Stimulated activated memory B cell treated with anti-CD40 and anti-IgM and Interleukin-4, amounts not matched to agents 10 μg/mL and 1 μg/mL and 100 μg/mL, for 72 hours (primary cell): Measurements from ENCODE around the gene ZMYND8.
"Not testable (repeated sequence)": the region's sequence is repeated elsewhere in the genome, so short reads cannot be mapped to it uniquely, and the experiment has no call there.

Source experiments
- ATAC-seq: fragments of 150-1000 bp; cut with Tn5 transposase; 2 replicates; pipeline ENCODE4 v1.10.0; 2021
- H3K27ac Mint-ChIP-seq: one replicate; pipeline ENCODE4 v1.8.0; 2022; ENCODE audit warnings: mild to moderate bottlenecking, mixed read lengths
- H3K27me3 Mint-ChIP-seq: one replicate; pipeline ENCODE4 v1.8.0; 2022; ENCODE audit warnings: mixed read lengths
- H3K36me3 Mint-ChIP-seq: one replicate; pipeline ENCODE4 v1.8.0; 2022; ENCODE audit warnings: mixed read lengths
- H3K4me1 Mint-ChIP-seq: one replicate; pipeline ENCODE4 v1.8.0; 2022; ENCODE audit warnings: mixed read lengths
- H3K4me3 Mint-ChIP-seq: one replicate; pipeline ENCODE4 v1.8.0; 2022; ENCODE audit warnings: mild to moderate bottlenecking, moderate library complexity, mixed read lengths
- H3K9me3 Mint-ChIP-seq: one replicate; pipeline ENCODE4 v1.8.0; 2022; ENCODE audit warnings: mixed read lengths

ZMYND8 gene

DNA sequence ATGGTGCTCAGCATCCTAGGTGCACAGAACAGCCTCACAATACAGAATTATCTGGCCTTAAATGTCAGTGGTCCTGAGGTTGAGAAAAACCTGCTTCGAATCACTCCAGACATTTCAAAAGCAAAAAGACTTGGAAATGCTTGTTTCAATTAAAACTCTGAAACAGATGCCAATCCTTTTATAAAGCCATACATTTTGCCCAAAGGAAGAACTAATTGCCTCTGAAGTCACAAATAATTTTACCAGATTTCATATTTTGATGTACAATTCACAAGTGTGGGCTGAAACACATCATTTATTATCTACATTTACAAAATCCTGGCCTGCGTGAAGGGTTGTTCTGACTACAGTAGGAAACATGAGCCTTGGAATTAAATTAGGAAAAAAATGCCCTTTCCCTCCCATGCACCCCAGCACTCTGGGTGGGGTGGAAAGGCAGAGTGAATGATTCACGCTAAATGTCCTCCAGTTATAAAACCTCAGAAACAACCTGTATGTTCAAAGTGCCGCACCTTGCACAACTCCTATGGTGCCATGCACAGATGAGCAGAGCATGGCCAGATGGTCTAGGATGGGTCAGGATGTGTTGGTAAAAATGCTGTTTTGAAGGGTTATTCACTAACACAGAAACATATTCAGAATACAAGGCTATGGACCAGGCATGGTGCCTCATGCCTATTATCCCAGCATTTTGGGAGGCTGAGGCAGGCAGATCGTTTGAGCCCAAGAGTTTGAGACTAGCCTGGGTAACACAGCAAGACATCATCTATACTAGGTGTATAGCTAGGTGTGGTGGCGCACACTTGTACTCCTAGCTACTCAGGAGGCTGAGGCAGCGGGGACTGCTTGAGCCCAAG, 87.0 kb downstream of the ZMYND8 start:
- H3K27ac Mint-ChIP-seq = no peak overlapping the region
- ATAC-seq = no peak
- no peaks in the 10 kb centered on the region for H3K9me3 Mint-ChIP-seq
- H3K36me3 Mint-ChIP-seq = peaks cover 42% of the 10 kb centered on the region
- peaks cover 54% of the 10 kb centered on the region for H3K4me1 Mint-ChIP-seq
- H3K4me3 Mint-ChIP-seq = no peak overlapping the region
- H3K27me3 Mint-ChIP-seq = no peaks in the 10 kb centered on the region

DNA sequence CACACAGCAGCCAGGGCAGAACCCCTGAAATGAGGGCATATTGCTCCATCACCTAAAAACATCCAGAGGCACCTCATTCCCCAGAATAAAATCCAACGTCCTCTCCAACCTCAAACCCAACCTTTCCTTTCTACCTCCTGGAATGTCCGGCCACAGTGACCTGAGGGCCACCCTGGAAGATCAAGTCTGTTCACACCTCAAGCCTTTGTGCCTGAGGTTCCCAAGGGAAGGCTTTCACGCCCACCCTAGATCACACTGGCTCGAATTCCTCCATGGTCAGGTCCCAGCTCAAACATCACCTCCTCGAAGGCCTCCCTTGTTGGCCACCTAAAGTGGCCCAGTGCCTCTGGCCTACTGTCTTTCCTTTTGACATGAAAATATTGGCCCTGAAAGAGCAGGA, 88.9 kb downstream of the ZMYND8 start:
- Mint-ChIP-seq H3K27me3 (no peaks in the 10 kb centered on the region), H3K4me3 (no peak overlapping the region), H3K27ac (peak overlapping the region; percentile 7), H3K9me3 (no peaks in the 10 kb centered on the region), H3K4me1 (peaks cover 53% of the 10 kb centered on the region), H3K36me3 (peaks cover 35% of the 10 kb centered on the region)
- ATAC-seq = no peak

DNA sequence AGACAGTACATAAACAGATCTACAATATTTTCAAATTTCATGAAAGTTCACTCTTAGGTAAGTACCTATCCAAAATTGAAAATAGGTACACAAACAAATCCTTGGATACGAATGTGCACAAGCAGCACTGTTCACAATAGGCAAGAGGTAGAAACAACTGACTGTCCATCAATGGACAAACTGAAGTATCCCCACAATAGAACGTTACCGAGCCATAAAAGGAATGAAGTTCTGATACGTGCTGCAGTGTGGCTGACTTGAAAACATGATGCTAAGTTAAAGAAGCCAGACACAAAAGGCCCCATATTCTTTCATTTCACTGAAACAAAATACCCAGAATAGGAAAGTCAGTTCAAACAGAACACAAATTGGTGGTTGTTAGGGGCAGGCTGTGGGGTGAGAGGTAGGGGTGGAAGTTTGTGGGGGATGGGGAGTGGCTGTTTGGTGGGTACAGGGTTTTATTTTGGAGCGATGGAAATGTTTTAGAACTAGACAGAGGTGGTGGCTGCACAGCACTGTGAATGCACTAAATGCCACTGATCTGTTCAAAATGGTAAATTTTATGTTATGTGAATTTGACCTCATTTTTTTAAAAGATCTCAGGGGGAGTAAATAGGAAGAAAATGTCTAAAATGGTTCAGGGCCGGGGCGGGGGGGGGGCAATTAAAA, 89.5 kb downstream of the ZMYND8 start:
- Mint-ChIP-seq H3K9me3 (no peaks in the 10 kb centered on the region), H3K4me3 (no peak overlapping the region), H3K4me1 (peaks cover 54% of the 10 kb centered on the region), H3K27me3 (no peaks in the 10 kb centered on the region), H3K27ac (peak overlapping the region; percentile 7), H3K36me3 (peaks cover 28% of the 10 kb centered on the region)
- no peak for ATAC-seq

DNA sequence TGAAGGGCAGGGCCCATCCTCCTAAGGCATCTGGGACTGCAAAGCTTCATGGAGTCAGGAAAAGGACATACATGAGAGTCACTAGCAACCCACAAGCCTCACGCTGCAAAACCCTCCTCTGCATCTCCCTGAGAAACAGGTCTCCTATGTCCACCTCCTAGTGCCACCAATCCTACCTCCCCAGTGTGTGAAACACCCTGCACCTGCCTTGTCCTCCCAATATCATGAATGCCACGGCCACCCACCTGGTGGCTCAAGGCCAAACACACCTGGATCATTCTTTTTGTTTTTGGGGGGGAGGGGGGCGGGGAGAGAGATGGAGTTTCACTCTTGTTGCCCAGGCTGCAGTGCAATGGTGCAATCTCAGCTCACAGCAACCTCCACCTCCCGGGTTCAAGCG, 90.5 kb downstream of the ZMYND8 start:
- no peak for ATAC-seq
- peaks cover 36% of the 10 kb centered on the region for H3K36me3 Mint-ChIP-seq
- no peak overlapping the region for H3K4me3 Mint-ChIP-seq
- H3K27ac Mint-ChIP-seq = peak overlapping the region; percentile 7
- H3K27me3 Mint-ChIP-seq = no peaks in the 10 kb centered on the region
- H3K4me1 Mint-ChIP-seq = peaks cover 64% of the 10 kb centered on the region
- H3K9me3 Mint-ChIP-seq = no peaks in the 10 kb centered on the region

DNA sequence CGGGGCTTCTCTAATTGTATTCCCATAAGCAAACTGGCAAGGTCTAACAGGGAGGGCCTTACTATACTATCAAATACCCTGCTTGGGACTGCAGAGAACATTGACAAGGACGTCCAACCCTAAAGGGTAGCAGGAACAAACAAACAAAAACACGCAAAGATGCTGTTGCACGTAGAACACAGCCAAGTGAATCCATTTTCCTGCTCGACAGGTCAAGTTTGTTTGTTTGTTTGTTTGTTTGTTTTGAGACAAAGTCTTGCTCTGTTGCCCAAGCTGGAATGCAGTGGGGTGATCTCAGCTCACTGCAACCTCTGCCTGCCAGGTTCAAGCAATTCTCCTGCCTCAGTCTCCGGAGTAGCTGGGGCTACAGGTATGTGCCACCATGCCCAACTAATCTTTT, 91.3 kb downstream of the ZMYND8 start:
- no peak for ATAC-seq
- H3K9me3 Mint-ChIP-seq = no peaks in the 10 kb centered on the region
- H3K27me3 Mint-ChIP-seq = no peaks in the 10 kb centered on the region
- no peak overlapping the region for H3K27ac Mint-ChIP-seq
- peaks cover 43% of the 10 kb centered on the region for H3K36me3 Mint-ChIP-seq
- H3K4me1 Mint-ChIP-seq = peaks cover 71% of the 10 kb centered on the region
- no peak overlapping the region for H3K4me3 Mint-ChIP-seq

DNA sequence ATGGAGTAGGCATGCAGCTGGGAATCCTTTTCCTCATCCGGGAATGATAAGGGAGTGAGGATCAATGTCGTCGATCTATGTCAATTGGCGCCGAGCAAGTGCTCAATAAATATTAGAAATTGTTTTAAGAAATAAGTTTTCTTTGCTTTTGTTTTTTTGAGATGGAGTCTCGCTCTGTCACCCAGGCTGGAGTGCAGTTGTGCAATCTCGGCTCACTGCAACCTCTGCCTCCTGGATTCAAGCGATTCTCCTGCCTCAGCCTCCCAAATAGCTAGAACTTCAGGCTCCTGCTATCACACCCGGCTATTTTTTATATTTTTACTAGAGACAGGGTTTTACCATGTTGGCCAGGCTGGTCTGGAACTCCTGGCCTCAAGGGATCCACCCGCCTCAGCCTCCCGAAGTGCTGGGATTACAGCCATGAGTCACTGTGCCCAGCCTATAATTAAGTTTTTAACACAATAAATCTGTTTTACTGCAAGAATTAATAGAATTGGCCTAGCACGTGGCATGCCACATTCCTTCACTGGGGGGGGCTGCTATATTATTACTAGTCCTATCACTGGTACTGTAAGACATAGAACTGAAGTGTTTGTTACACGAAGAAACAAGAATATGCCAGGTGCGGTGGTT, 92.2 kb downstream of the ZMYND8 start:
- not testable (repeated sequence) for H3K4me3 Mint-ChIP-seq, H3K9me3 Mint-ChIP-seq, ATAC-seq, H3K27me3 Mint-ChIP-seq
- peak overlapping the region; percentile 79 for H3K27ac Mint-ChIP-seq
- H3K36me3 Mint-ChIP-seq = peaks cover 45% of the 10 kb centered on the region
- H3K4me1 Mint-ChIP-seq = peaks cover 80% of the 10 kb centered on the region

DNA sequence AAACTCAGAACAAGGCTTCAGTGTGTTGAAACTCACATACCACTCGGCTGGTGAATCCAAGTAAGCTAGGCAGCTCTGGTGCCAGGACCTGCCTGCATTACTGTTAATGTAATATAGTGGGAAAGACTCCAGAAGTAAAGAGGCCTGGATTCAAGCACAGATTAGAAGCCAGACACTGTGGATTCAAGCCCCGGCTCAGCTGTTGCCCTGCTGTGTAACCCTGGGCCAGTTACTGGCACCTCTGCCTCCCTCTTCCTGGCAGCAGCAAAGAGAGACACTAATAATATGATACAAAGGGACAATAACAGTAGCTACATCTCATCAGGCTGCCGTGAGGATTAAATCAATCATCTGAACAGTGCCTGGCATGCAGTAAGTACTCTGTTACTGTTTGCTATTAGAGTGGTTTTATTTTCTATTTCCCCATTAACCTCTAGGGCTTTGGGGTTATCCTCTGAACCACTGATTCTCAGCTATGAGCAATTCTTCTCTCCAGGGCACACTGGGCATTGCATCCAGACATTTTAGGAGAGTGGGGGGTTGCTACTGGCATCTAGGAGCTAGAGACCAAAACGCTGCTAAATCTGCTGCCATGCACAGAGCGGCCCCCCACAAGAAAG, 92.9 kb downstream of the ZMYND8 start:
- H3K9me3 Mint-ChIP-seq = no peaks in the 10 kb centered on the region
- ATAC-seq = peak; percentile 68
- H3K4me1 Mint-ChIP-seq = peaks cover 83% of the 10 kb centered on the region
- H3K4me3 Mint-ChIP-seq = peak overlapping the region; percentile 52
- no peaks in the 10 kb centered on the region for H3K27me3 Mint-ChIP-seq
- peaks cover 48% of the 10 kb centered on the region for H3K36me3 Mint-ChIP-seq
- H3K27ac Mint-ChIP-seq = peak overlapping the region; percentile 79

DNA sequence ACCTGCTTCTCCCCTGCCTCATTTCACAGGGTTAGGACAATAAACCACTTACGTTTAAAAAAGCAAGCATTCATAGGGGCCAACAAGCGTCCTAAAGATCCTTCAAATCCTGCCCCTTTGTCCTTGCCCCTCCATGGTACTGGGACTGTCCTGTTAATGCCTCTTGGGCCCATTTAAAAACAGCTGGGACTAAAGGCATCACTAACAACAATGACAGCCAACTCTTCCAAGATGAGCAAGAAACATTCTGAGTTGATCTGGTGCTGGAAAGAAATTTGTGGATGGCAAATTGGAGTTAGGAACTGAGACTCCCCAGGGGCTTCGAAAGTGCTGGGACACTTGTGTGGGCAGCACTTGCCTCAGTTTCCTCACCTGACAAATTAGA, 93.4 kb downstream of the ZMYND8 start:
- no peaks in the 10 kb centered on the region for H3K27me3 Mint-ChIP-seq
- ATAC-seq = no peak
- H3K4me3 Mint-ChIP-seq = peak overlapping the region; percentile 69
- H3K9me3 Mint-ChIP-seq = no peaks in the 10 kb centered on the region
- H3K4me1 Mint-ChIP-seq = peaks cover 85% of the 10 kb centered on the region
- peak overlapping the region; percentile 79 for H3K27ac Mint-ChIP-seq
- peaks cover 48% of the 10 kb centered on the region for H3K36me3 Mint-ChIP-seq

DNA sequence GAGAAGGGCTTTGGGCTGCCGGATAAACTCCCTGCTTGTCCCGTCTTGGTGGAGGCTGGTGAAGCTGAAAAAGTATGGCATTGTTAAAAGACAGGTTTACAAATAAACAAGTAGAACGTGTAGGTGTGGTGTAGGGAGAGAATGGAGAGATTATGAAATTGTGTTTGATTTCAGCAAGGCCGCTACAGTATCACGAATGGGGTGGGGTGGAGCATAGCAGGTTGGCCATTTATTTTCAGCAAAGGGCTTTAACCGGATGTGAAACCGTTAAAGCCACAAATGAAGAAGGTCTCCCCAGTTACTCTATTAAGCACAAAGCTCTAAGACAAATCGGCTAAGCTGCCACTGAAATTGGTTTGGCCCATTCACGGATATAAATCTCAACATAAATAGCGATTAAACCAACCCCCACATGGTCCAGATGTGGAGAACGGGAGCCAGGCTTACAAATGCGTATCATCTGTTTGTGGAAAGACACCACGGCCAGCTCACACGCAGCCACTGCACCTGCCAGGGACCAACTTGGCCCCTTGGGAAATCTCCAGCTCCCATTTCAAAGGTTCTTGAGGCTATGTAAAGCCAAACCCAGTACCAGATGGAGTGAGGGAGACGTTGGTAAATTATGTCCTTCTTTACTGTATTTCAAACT, 94.0 kb downstream of the ZMYND8 start:
- H3K4me1 Mint-ChIP-seq = peaks cover 86% of the 10 kb centered on the region
- peak overlapping the region; percentile 79 for H3K27ac Mint-ChIP-seq
- ATAC-seq = peak; percentile 86
- H3K9me3 Mint-ChIP-seq = no peaks in the 10 kb centered on the region
- H3K27me3 Mint-ChIP-seq = no peaks in the 10 kb centered on the region
- peak overlapping the region; percentile 69 for H3K4me3 Mint-ChIP-seq
- peaks cover 45% of the 10 kb centered on the region for H3K36me3 Mint-ChIP-seq

DNA sequence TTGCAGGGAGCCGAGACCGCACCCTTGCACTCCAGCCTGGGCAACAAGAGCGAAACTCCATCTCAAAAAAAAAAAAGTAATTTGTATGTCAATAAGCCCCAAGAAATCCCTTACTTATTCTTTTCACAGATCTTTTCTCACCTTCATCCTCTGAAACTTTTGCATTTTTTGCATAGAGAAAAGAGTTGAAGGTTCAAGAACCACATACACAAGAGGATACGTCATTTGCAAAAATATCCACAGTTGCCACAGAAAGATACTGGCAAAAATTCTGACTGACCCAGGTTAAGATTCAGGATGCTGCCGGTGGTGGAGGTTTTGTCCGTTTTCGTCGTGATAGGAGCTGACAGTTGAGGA, 94.5 kb downstream of the ZMYND8 start:
- peaks cover 45% of the 10 kb centered on the region for H3K36me3 Mint-ChIP-seq
- H3K27ac Mint-ChIP-seq = peak overlapping the region; percentile 79
- no peak for ATAC-seq
- H3K4me1 Mint-ChIP-seq = peaks cover 86% of the 10 kb centered on the region
- H3K4me3 Mint-ChIP-seq = peak overlapping the region; percentile 69
- H3K9me3 Mint-ChIP-seq = no peaks in the 10 kb centered on the region
- H3K27me3 Mint-ChIP-seq = no peaks in the 10 kb centered on the region

DNA sequence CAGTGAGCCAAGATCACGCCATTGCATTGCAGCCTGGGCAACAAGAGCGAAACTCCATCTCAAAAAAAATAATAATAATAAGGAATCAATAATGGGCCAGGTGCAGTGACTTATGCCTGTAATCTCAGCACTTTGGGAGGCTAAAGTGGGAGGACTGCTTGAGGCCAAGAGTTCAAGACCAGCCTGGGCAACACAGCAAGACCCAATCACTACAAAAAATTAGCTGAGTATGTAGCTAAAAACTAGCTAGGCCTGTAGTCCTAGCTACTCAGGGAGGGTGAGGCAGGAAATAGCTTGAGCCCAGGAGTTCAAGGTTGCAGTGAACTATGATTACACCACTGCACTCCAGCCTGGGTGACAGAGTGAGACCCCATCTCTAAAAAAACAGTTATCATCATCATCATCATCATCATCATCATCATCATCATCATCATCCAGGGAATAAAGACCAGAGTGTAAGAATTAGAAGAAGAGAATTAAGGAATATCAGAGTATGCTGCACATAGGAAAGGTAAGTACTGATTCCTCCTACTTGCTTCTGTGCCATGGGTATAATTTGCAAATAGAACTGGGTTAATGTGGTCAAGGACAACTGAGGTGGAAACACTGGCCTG, 95.2 kb downstream of the ZMYND8 start:
- ATAC-seq, H3K27me3 Mint-ChIP-seq, H3K9me3 Mint-ChIP-seq, H3K4me3 Mint-ChIP-seq: not testable (repeated sequence)
- Mint-ChIP-seq H3K27ac (peak overlapping the region; percentile 79), H3K4me1 (peaks cover 82% of the 10 kb centered on the region), H3K36me3 (peaks cover 45% of the 10 kb centered on the region)

DNA sequence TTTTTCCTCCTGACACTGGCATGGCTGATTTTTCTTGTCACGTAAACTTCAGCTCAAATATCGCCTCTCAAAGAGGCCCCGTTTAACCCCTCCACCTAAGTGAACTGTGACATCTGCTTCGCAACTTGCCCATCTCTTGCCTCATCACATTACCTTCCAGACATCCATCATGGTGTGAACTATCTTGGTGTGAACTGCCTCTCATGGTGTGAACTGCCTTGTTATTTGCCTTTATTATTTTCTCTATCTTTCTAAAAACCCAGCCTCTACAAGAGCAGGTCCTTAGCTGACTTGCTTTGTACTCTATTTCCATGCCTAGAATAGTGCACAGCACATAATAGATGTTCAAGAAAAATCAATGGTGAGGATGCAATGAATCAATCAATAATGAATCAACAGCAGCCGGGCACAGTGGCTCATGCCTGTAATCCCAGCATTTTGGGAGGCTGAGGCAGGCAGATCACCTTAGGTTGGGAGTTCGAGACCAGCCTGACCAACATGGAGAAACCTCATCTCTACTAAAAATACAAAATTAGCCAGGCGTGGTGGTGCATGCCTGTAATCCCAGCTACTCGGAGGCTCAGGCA, 95.9 kb downstream of the ZMYND8 start:
- peaks cover 45% of the 10 kb centered on the region for H3K36me3 Mint-ChIP-seq
- not testable (repeated sequence) for H3K27me3 Mint-ChIP-seq, H3K4me3 Mint-ChIP-seq, ATAC-seq, H3K9me3 Mint-ChIP-seq
- H3K27ac Mint-ChIP-seq = peak overlapping the region; percentile 84
- H3K4me1 Mint-ChIP-seq = peaks cover 76% of the 10 kb centered on the region

DNA sequence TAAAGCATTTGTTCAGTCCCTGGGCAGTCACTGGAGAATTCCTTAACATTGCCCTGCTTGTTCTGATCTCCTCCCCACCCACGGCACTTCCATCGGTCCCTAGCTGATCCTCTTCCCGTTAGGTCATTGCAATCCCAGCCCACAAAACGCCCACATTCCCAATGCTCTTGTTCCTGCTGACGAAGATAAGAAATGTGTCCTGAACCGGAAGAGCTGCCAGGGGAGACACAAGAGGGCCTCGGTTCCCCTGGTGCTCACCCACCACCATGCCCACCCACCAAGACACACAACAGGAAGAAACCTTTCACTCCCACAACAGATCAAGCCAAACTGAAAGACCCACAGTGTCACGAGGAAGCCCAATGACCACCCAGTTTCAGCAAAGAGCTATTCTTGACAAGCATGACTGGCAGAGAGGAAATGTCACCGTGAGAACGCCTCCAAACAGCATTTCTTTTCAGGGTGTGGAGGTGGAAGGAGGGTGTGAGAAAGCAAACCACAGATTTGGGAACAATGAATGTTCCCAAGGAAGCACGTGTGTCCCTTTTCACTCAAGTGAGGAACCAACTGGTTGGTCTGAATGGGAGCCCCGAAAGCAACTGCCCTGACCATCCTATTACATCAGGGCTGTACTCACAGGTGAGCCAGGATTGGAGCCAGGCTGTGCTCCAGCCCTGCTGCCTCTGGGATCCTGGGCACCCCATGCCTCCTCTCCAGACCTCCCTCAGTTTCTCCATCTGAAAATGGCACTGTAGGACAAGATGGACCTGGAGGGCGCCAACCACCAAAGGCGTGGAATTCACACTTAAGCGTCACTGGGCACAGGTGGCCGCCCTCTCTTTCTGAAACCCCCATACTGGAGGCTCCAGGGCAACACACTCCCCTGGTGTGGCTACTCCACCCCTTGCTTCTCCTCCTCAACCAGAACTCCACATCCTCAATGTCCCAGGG, 97.5 kb downstream of the ZMYND8 start:
- no peaks in the 10 kb centered on the region for H3K27me3 Mint-ChIP-seq
- H3K4me1 Mint-ChIP-seq = peaks cover 73% of the 10 kb centered on the region
- ATAC-seq = peak; percentile 82
- no peaks in the 10 kb centered on the region for H3K9me3 Mint-ChIP-seq
- peak overlapping the region; percentile 84 for H3K27ac Mint-ChIP-seq
- peaks cover 48% of the 10 kb centered on the region for H3K36me3 Mint-ChIP-seq
- H3K4me3 Mint-ChIP-seq = peak overlapping the region; percentile 52
